Retinal pigment epithelial cell (primary cell): ENCODE measurements around the gene ARFGEF2.
A peak's percentile ranks its signal among the peaks of the same experiment; 100 is the strongest.
"Not testable (repeated sequence)": the region's sequence is repeated elsewhere in the genome, so short reads cannot be mapped to it uniquely, and the experiment has no call there.

ENCODE experiments used
- DNase-seq: peaks from one replicate; pipeline ENCODE4 v3.0.0-alpha.2; 2010; ENCODE audit warnings: low read depth
- H3K4me3 ChIP-seq: 2 replicates; pipeline ENCODE4 v1.5.1; 2011; ENCODE audit warnings: mild to moderate bottlenecking, low read length, control low read depth, moderate library complexity
- CTCF ChIP-seq: conservative IDR thresholded peaks from 2 replicates; pipeline ENCODE4 v1.5.1; 2011; ENCODE audit warnings: low read depth, low read length, control low read depth, inconsistent platforms

ARFGEF2 gene

GRCh38 chr20:48933017-48933766 lies 11.7 kb downstream of the ARFGEF2 start:
- TF ChIP-seq CTCF: peak; percentile 11
- no peak overlapping the region for H3K4me3 ChIP-seq
- no peak for DNase-seq

DNA sequence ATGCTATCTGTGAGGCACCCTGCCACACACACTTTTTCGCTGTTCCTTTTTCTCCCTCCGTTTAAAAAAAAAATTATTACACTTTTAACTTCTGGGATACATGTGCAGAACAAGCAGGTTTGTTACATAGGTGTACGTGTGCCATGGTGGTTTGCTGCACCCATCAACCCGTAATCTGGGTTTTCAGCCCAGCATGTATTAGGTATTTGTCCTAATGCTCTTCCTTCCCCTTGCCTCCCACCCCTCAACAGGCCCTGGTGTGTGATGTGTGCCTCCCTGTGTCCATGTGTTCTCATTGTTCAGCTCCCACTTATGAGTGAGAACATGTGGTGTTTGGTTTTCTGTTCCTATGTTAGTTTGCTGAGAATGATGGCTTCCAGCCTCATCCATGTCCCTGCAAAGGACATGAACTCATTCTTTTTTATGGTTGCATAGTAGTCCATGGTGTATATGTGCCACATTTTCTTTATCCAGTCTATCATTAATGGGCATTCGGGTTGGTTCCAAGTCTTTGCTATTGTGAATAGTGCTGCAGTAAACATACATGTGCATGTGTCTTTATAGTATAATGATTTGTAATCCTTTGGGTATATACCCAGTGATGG lies 12.9 kb downstream of the ARFGEF2 start:
- not testable (repeated sequence) for H3K4me3 ChIP-seq, DNase-seq

- not testable (repeated sequence) for H3K4me3 ChIP-seq
Measured at GRCh38 chr20:48934966-48935365, 13.5 kb downstream of the ARFGEF2 start.

GRCh38 chr20:48936178-48936577 lies 14.7 kb downstream of the ARFGEF2 start:
- H3K4me3 ChIP-seq, DNase-seq: not testable (repeated sequence)

More at GRCh38 chr20:48934966-48935365, 13.5 kb downstream of the ARFGEF2 start:
- not testable (repeated sequence) for DNase-seq

- TF ChIP-seq CTCF: no peak
- no peak for DNase-seq
- no peak overlapping the region for H3K4me3 ChIP-seq
Measured at GRCh38 chr20:48937674-48938073, 16.2 kb downstream of the ARFGEF2 start.

DNA sequence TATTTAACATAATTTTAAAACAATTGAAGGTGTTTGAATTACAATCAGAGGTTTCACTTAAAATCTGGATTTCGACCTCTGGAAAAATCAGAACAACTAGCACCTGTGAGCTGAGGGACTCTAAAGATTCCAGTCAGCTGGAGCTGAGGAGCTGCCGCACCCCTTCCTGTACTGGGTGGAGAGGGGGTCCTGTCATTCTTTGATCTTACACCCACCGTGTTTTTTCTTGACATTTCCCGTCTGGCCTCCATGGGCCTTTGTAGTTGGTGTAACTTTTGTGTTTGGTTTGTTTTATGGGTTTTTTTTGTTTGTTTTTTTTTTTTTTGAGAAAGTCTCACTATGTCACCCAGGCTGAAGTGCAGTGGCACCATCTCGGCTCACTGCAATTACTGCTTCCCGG lies 17.2 kb downstream of the ARFGEF2 start:
- no peak for TF ChIP-seq CTCF
- no peak for DNase-seq
- H3K4me3 ChIP-seq: no peak overlapping the region

DNA sequence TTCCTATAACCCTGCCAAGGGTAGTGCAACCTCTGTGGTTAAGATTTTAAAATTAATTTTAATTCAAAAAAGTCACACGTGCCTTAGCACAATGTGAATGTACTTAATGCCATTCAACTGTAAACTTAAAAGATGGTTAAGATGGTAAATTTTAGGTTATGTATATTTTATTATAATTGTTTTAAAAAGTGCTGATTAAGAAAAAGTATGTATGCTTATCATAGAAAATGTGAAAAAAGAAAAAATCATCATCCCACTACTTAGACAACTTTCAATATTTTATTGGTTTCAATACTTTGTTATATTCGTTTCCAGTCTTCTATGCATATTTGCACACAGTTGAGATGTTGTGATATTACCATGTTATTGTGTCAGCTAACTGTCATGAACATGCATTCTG lies 18.7 kb downstream of the ARFGEF2 start:
- no peak for DNase-seq
- H3K4me3 ChIP-seq: no peak overlapping the region
- no peak for TF ChIP-seq CTCF

- DNase-seq: no peak
- H3K4me3 ChIP-seq: no peak overlapping the region
- TF ChIP-seq CTCF: no peak
Measured at GRCh38 chr20:48941467-48941866, 20.0 kb downstream of the ARFGEF2 start.

DNA sequence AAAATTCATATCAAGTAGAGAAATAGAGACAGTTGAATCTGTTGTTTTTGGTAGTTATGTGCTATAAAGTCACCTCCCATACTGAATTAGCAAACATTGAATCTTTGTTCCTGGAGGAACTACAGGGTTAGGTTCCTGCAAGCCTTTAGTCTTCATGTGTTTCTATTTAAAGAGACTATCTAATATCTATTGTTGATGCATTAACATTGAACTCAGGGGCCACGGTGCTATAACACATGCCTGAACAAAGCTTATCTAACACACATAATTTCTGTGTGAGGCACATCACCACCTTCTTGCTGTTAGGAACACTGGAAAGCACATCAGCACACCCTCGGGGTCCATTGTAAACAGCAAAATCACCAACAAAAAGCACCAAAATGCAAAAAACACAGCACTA lies 21.2 kb downstream of the ARFGEF2 start:
- no peak overlapping the region for H3K4me3 ChIP-seq
- no peak for TF ChIP-seq CTCF
- no peak for DNase-seq
